Stimulated activated naive CD8-positive, alpha-beta T cell treated with anti-CD3 and anti-CD28 coated beads, Interleukin-15, Interleukin-2, amounts not matched to agents 100 ng/mL and 50 ng/mL, for 24 hours (primary cell): ENCODE measurements around the gene ZNF112.
"Not testable (repeated sequence)": the region's sequence is repeated elsewhere in the genome, so short reads cannot be mapped to it uniquely, and the experiment has no call there.

Experiments
- H3K27ac Mint-ChIP-seq: one replicate; pipeline ENCODE4 v1.8.0; 2021; ENCODE audit warnings: mild to moderate bottlenecking, mixed read lengths
- H3K27me3 Mint-ChIP-seq: one replicate; pipeline ENCODE4 v1.8.0; 2021; ENCODE audit warnings: mixed read lengths
- H3K36me3 Mint-ChIP-seq: one replicate; pipeline ENCODE4 v1.8.0; 2021; ENCODE audit warnings: low read depth, mixed read lengths
- H3K4me1 Mint-ChIP-seq: one replicate; pipeline ENCODE4 v1.8.0; 2021; ENCODE audit warnings: low read depth, mixed read lengths
- H3K4me3 Mint-ChIP-seq: one replicate; pipeline ENCODE4 v1.8.0; 2021; ENCODE audit warnings: mild to moderate bottlenecking, mixed read lengths
- H3K9me3 Mint-ChIP-seq: one replicate; pipeline ENCODE4 v1.8.0; 2021; ENCODE audit warnings: mixed read lengths

ZNF112 gene

GRCh38 chr19:44356383-44357111 lies at the start of gene ZNF112:
TSS of gene ZNF112 (minus strand) at chr19:44356680. CDS start at chr19:44340539, 16,141 bp downstream.
- Mint-ChIP-seq H3K4me1 (peaks cover 11% of the 10 kb centered on the region), H3K27me3 (peaks cover 8% of the 10 kb centered on the region), H3K36me3 (peaks cover 14% of the 10 kb centered on the region), H3K4me3 (peak within 1 kb of the TSS; percentile 70), H3K9me3 (peaks cover 48% of the 10 kb centered on the region), H3K27ac (no peak within 1 kb of the TSS)

- Mint-ChIP-seq H3K4me1 (peaks cover 8% of the 10 kb centered on the region), H3K4me3 (peak within 1 kb of the TSS; percentile 86), H3K9me3 (peaks cover 35% of the 10 kb centered on the region)
Measured at GRCh38 chr19:44401139-44402115, 44.9 kb upstream of the ZNF112 start, which contains the start of gene ZNF285. TSS of gene ZNF285 (minus strand) at chr19:44401608. CDS start at chr19:44397213, 4,395 bp downstream.

GRCh38 chr19:44389268-44389667 lies 32.8 kb upstream of the ZNF112 start:
- H3K27me3 Mint-ChIP-seq, H3K27ac Mint-ChIP-seq, H3K4me1 Mint-ChIP-seq, H3K4me3 Mint-ChIP-seq: not testable (repeated sequence)
- peaks cover 78% of the 10 kb centered on the region for H3K36me3 Mint-ChIP-seq
- H3K9me3 Mint-ChIP-seq: peaks cover 58% of the 10 kb centered on the region

More at GRCh38 chr19:44401139-44402115, 44.9 kb upstream of the ZNF112 start, which contains the start of gene ZNF285:
- H3K27ac Mint-ChIP-seq: peak within 1 kb of the TSS; percentile 82
- peaks cover 3% of the 10 kb centered on the region for H3K27me3 Mint-ChIP-seq
- peaks cover 39% of the 10 kb centered on the region for H3K36me3 Mint-ChIP-seq

GRCh38 chr19:44374789-44375188 lies 18.3 kb upstream of the ZNF112 start:
- H3K9me3 Mint-ChIP-seq: peaks cover 32% of the 10 kb centered on the region
- H3K36me3 Mint-ChIP-seq: peaks cover 6% of the 10 kb centered on the region
- H3K4me1 Mint-ChIP-seq: no peaks in the 10 kb centered on the region
- H3K27me3 Mint-ChIP-seq: no peaks in the 10 kb centered on the region
- H3K27ac Mint-ChIP-seq: no peak overlapping the region
- H3K4me3 Mint-ChIP-seq: no peak overlapping the region

GRCh38 chr19:44371815-44372480 lies 15.5 kb upstream of the ZNF112 start:
- H3K4me1 Mint-ChIP-seq: no peaks in the 10 kb centered on the region
- H3K9me3 Mint-ChIP-seq: peaks cover 33% of the 10 kb centered on the region
- H3K27me3 Mint-ChIP-seq: peaks cover 8% of the 10 kb centered on the region
- H3K4me3 Mint-ChIP-seq: no peak overlapping the region
- H3K36me3 Mint-ChIP-seq: peaks cover 2% of the 10 kb centered on the region
- no peak overlapping the region for H3K27ac Mint-ChIP-seq

GRCh38 chr19:44367024-44367423 lies 10.5 kb upstream of the ZNF112 start:
- Mint-ChIP-seq H3K36me3 (peaks cover 4% of the 10 kb centered on the region), H3K4me3 (no peak overlapping the region), H3K9me3 (peaks cover 33% of the 10 kb centered on the region), H3K27ac (no peak overlapping the region), H3K4me1 (no peaks in the 10 kb centered on the region), H3K27me3 (peaks cover 8% of the 10 kb centered on the region)

- peaks cover 4% of the 10 kb centered on the region for H3K36me3 Mint-ChIP-seq
Measured at GRCh38 chr19:44346556-44346955, 9.9 kb downstream of the ZNF112 start.

GRCh38 chr19:44345959-44346358 lies 10.5 kb downstream of the ZNF112 start:
- no peak overlapping the region for H3K4me3 Mint-ChIP-seq
- H3K4me1 Mint-ChIP-seq: peaks cover 3% of the 10 kb centered on the region
- H3K27me3 Mint-ChIP-seq: no peaks in the 10 kb centered on the region
- H3K36me3 Mint-ChIP-seq: peaks cover 4% of the 10 kb centered on the region
- H3K27ac Mint-ChIP-seq: no peak overlapping the region
- peaks cover 40% of the 10 kb centered on the region for H3K9me3 Mint-ChIP-seq

More at GRCh38 chr19:44346556-44346955, 9.9 kb downstream of the ZNF112 start:
- Mint-ChIP-seq H3K27me3 (no peaks in the 10 kb centered on the region), H3K4me1 (peaks cover 3% of the 10 kb centered on the region), H3K4me3 (no peak overlapping the region), H3K9me3 (peaks cover 37% of the 10 kb centered on the region), H3K27ac (no peak overlapping the region)

- Mint-ChIP-seq H3K27ac (no peak overlapping the region), H3K4me3 (no peak overlapping the region), H3K36me3 (peaks cover 4% of the 10 kb centered on the region), H3K9me3 (peaks cover 32% of the 10 kb centered on the region), H3K27me3 (no peaks in the 10 kb centered on the region), H3K4me1 (peaks cover 3% of the 10 kb centered on the region)
Measured at GRCh38 chr19:44344255-44344654, 12.2 kb downstream of the ZNF112 start.

GRCh38 chr19:44341794-44342193 lies 14.7 kb downstream of the ZNF112 start:
- Mint-ChIP-seq H3K27ac (no peak overlapping the region), H3K27me3 (no peaks in the 10 kb centered on the region), H3K4me3 (no peak overlapping the region)

GRCh38 chr19:44334639-44335038 lies 21.8 kb downstream of the ZNF112 start:
- not testable (repeated sequence) for H3K4me1 Mint-ChIP-seq
- Mint-ChIP-seq H3K9me3 (peaks cover 58% of the 10 kb centered on the region), H3K36me3 (peaks cover 39% of the 10 kb centered on the region)

More at GRCh38 chr19:44341794-44342193, 14.7 kb downstream of the ZNF112 start:
- Mint-ChIP-seq H3K9me3 (peaks cover 33% of the 10 kb centered on the region), H3K36me3 (peaks cover 6% of the 10 kb centered on the region), H3K4me1 (peaks cover 3% of the 10 kb centered on the region)

GRCh38 chr19:44332145-44332544 lies 24.3 kb downstream of the ZNF112 start:
- Mint-ChIP-seq H3K27ac (no peak overlapping the region), H3K36me3 (peaks cover 49% of the 10 kb centered on the region), H3K9me3 (peaks cover 61% of the 10 kb centered on the region), H3K4me3 (no peak overlapping the region), H3K27me3 (no peaks in the 10 kb centered on the region), H3K4me1 (no peaks in the 10 kb centered on the region)

More at GRCh38 chr19:44334639-44335038, 21.8 kb downstream of the ZNF112 start:
- not testable (repeated sequence) for H3K27me3 Mint-ChIP-seq, H3K27ac Mint-ChIP-seq, H3K4me3 Mint-ChIP-seq

GRCh38 chr19:44315883-44316282 lies 40.6 kb downstream of the ZNF112 start:
- Mint-ChIP-seq H3K9me3 (peaks cover 30% of the 10 kb centered on the region), H3K27me3 (peaks cover 5% of the 10 kb centered on the region), H3K4me1 (no peaks in the 10 kb centered on the region), H3K4me3 (no peak overlapping the region), H3K27ac (no peak overlapping the region), H3K36me3 (no peaks in the 10 kb centered on the region)

GRCh38 chr19:44313231-44313630 lies 43.2 kb downstream of the ZNF112 start:
- H3K27me3 Mint-ChIP-seq: peaks cover 15% of the 10 kb centered on the region
- H3K4me3 Mint-ChIP-seq: no peak overlapping the region
- no peaks in the 10 kb centered on the region for H3K4me1 Mint-ChIP-seq
- H3K9me3 Mint-ChIP-seq: peaks cover 29% of the 10 kb centered on the region
- H3K27ac Mint-ChIP-seq: no peak overlapping the region
- peaks cover 4% of the 10 kb centered on the region for H3K36me3 Mint-ChIP-seq
